K562 treated with DMSO at 1 percent for 12 hours (cell line): Measurements from ENCODE around the gene RFTN2. TPM values are rescaled to one million over a fixed set of nuclear protein-coding genes. Genes with fewer than 3 reads are reported as not detected.

ENCODE experiments used
- total RNA-seq: library from RNA; unstranded; fragments of 300-600 nt; gene quantifications from 2 replicates; pipeline ENCODE4 v1.2.3, GENCODE V29; 2022; ENCODE audit not compliant: insufficient read depth

Gene RFTN2, protein sequence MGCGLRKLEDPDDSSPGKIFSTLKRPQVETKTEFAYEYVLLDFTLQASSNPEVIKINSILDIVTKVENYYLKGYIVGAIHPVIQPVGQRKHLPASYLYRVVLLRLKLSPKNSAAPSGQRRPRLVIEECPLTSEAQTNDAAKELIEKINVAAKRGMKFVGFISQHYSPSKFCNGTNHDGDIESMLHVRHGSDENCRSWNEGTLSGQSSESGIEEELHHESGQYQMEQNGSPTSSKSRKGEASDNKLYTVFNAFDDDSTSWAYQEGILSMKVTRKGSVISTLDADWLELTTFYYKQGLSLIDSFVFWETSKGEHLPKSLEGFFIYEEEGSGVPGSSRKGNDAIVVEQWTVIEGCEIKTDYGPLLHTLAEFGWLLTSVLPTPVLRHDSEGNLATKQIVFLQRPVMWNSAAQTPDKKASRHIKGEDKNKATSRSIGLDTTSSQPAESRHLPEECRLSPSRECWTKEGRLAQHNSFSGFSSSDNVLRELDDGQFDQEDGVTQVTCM
- 0.35 TPM in 1 of 2 replicates, not detected in the other for total RNA-seq

DNA sequence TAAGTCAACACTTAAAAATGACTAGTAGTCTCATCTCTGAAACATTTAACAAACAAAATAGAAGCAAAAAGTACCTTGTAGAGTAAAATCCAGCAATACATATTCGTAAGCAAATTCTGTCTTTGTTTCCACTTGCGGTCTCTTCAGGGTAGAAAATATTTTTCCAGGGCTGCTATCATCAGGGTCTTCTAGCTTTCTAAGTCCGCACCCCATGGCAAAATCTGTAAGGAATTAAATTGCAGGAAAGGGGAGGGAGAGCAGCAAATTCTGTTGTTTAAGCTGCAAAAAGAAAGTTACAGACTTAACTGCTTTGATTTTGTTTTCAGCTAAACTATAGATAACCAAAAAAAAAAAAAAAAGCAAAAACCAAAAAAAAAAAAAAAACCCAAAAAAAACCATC is at the start of gene RFTN2:
Gene RFTN2, minus strand, starts transcription at position 342 of the 400 bp plus-strand sequence. Its CDS starts 129 bp downstream, at position 213.

DNA sequence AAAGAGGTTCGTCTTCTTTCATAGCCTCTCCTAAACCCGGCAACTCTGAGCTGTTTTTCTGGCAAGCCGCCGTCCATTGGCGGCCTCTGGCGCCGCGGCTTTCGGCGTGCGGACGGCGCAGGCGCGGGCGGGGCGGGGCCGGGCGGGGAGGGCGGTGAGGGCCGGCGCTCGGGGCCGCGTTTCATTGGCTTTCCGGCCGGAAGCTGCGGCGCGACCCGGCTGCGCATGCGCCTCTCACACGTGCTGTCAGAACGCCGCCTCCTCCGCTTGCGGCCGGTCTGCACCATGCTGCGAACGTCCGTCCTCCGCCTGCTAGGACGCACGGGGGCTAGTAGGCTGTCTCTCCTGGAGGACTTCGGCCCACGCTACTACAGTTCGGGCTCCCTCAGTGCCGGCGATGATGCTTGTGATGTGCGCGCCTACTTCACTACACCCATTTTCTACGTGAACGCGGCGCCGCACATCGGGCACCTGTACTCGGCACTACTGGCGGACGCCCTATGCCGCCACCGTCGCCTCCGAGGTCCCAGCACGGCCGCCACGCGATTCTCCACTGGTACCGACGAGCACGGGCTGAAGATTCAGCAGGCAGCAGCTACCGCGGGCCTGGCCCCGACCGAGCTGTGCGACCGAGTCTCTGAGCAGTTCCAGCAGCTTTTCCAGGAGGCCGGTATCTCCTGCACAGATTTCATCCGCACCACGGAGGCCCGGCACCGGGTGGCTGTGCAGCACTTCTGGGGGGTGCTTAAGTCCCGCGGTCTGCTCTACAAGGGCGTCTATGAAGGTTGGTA is 29.9 kb upstream of the RFTN2 start, which contains the start of gene MARS2:
Gene MARS2, plus strand, starts transcription at position 249 of the 791 bp plus-strand sequence. Its CDS starts 37 bp downstream, at position 286.

Other genes with a start within 250 kb of the RFTN2 start
- gene SF3B1, start 240.6 kb downstream of the RFTN2 start, total RNA-seq, result 50.9 and 76.7 TPM in 2 replicates
- 5.9 and 11.4 TPM in 2 replicates for gene COQ10B, start 222.0 kb downstream of the RFTN2 start, total RNA-seq
- 158 and 225 TPM in 2 replicates for gene HSPD1, start 175.7 kb downstream of the RFTN2 start, total RNA-seq
- gene HSPE1, start 175.2 kb downstream of the RFTN2 start, total RNA-seq, result 109 and 141 TPM in 2 replicates
- gene MOB4, start 159.5 kb downstream of the RFTN2 start, total RNA-seq, result 13.8 and 25.6 TPM in 2 replicates
- gene MARS2, start 29.8 kb upstream of the RFTN2 start, total RNA-seq, result 4.2 and 7.7 TPM in 2 replicates
- 1.1 TPM in 1 of 2 replicates, not detected in the other for gene BOLL, start 109.7 kb upstream of the RFTN2 start, total RNA-seq
- 2.4 and 8.9 TPM in 2 replicates for gene PLCL1, start 129.0 kb upstream of the RFTN2 start, total RNA-seq